Nephron progenitor cell (in vitro differentiated cells): ENCODE measurements around the gene SHISA3.

Experiments
- DNase-seq: peaks from one replicate; pipeline ENCODE4 v3.0.0; 2021
- H3K27ac Mint-ChIP-seq: 2 replicates; pipeline ENCODE4 v1.8.0; 2021; ENCODE audit warnings: mild to moderate bottlenecking, moderate library complexity, mixed read lengths
- H3K27me3 Mint-ChIP-seq: 2 replicates; pipeline ENCODE4 v1.8.0; 2021; ENCODE audit warnings: mild to moderate bottlenecking, low read depth, mixed read lengths; ENCODE audit not compliant: poor library complexity
- H3K36me3 Mint-ChIP-seq: 2 replicates; pipeline ENCODE4 v1.8.0; 2021; ENCODE audit warnings: low read depth, mixed read lengths
- H3K4me1 Mint-ChIP-seq: 2 replicates; pipeline ENCODE4 v1.8.0; 2021; ENCODE audit warnings: mixed read lengths
- H3K4me3 Mint-ChIP-seq: 2 replicates; pipeline ENCODE4 v1.8.0; 2021; ENCODE audit warnings: mild to moderate bottlenecking, moderate library complexity, mixed read lengths
- H3K9me3 Mint-ChIP-seq: 2 replicates; pipeline ENCODE4 v1.8.0; 2021; ENCODE audit warnings: mild to moderate bottlenecking, moderate library complexity, mixed read lengths
- TF ChIP-seq, protein P1 (sequence below): fragments of 200-600 bp; sonication (generic); IDR thresholded peaks from 2 replicates; pipeline ENCODE4 v1.5.0; 2021; ENCODE audit warnings: antibody characterized with exemption

SHISA3 gene

DNA sequence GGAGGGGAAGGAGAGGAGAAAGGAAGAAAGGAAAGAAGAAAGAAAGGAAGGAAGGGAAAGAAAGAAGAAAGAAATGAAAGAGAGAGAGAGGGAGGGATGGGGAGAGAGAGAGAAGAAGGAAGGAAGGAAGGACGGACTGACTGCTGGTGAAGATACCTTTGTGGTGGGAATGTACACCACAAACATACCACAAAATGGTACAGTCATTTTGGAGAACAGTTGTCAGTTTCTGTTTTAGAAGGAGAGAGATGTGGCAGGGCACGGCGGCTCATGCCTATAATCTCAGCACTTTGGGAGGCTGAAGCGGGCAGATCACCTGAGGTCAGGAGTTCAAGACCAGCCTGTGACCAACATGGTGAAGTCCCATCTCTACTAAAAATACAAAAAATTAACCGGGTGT lies 40.0 kb upstream of the SHISA3 start:
- Mint-ChIP-seq H3K9me3 (no peaks in the 10 kb centered on the region), H3K27me3 (peaks cover 13% of the 10 kb centered on the region)
- DNase-seq: no peak

DNA sequence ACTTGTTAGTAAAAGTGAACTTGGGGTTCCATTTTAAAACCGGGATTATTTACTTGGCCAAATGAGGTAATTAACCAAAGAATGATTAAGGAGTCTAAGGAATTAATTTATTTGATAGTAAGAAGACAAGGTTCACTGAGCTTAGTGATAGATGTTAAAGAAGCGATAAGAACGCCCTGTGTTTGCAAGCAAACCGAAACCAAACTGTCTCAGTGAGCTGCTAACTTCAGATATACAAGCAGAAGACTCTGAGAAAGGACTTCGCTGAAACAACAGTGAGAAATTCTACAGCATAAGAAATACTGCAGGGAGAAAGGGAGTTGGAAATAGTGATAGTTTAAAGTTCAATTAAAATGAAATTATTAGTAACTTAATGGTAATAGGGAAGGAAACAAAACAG lies 37.6 kb upstream of the SHISA3 start:
- Mint-ChIP-seq H3K27ac (no peak overlapping the region), H3K4me3 (no peak overlapping the region), H3K4me1 (peaks cover 15% of the 10 kb centered on the region)

More for the DNA sequence above, 40.0 kb upstream of the SHISA3 start:
- H3K4me3 Mint-ChIP-seq: no peak overlapping the region
- TF ChIP-seq, protein P1, sequence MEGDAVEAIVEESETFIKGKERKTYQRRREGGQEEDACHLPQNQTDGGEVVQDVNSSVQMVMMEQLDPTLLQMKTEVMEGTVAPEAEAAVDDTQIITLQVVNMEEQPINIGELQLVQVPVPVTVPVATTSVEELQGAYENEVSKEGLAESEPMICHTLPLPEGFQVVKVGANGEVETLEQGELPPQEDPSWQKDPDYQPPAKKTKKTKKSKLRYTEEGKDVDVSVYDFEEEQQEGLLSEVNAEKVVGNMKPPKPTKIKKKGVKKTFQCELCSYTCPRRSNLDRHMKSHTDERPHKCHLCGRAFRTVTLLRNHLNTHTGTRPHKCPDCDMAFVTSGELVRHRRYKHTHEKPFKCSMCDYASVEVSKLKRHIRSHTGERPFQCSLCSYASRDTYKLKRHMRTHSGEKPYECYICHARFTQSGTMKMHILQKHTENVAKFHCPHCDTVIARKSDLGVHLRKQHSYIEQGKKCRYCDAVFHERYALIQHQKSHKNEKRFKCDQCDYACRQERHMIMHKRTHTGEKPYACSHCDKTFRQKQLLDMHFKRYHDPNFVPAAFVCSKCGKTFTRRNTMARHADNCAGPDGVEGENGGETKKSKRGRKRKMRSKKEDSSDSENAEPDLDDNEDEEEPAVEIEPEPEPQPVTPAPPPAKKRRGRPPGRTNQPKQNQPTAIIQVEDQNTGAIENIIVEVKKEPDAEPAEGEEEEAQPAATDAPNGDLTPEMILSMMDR: no peak
- no peaks in the 10 kb centered on the region for H3K36me3 Mint-ChIP-seq
- H3K27ac Mint-ChIP-seq: no peak overlapping the region
- H3K4me1 Mint-ChIP-seq: peaks cover 20% of the 10 kb centered on the region

DNA sequence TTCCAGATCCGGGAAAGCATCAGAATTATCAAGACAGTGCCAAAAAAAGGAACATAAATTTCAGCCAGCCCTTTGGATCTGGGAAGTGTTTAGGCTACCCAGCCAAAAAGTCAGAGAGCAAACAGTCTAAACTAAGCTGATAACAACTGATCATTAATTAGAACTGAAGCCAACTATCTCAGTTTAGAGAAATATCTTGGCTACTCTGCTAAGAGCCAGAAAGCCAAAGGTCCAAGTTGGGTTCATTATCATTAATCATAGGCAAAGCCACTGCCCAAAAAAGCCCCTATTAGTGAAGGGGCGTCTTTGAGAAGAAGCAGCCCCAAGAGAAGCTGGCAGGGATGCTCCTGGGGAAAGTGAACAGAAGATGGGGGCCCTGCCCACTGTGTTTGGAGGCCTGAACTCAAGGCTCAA lies 37.0 kb upstream of the SHISA3 start:
- DNase-seq: no peak
- Mint-ChIP-seq H3K4me3 (no peak overlapping the region), H3K9me3 (peaks cover 5% of the 10 kb centered on the region), H3K27ac (no peak overlapping the region), H3K36me3 (no peaks in the 10 kb centered on the region), H3K27me3 (peaks cover 20% of the 10 kb centered on the region), H3K4me1 (peaks cover 15% of the 10 kb centered on the region)
- TF ChIP-seq, protein P1: no peak

More for the DNA sequence above, 37.6 kb upstream of the SHISA3 start:
- Mint-ChIP-seq H3K9me3 (peaks cover 5% of the 10 kb centered on the region), H3K36me3 (no peaks in the 10 kb centered on the region), H3K27me3 (peaks cover 20% of the 10 kb centered on the region)
- DNase-seq: no peak
- TF ChIP-seq, protein P1: no peak

DNA sequence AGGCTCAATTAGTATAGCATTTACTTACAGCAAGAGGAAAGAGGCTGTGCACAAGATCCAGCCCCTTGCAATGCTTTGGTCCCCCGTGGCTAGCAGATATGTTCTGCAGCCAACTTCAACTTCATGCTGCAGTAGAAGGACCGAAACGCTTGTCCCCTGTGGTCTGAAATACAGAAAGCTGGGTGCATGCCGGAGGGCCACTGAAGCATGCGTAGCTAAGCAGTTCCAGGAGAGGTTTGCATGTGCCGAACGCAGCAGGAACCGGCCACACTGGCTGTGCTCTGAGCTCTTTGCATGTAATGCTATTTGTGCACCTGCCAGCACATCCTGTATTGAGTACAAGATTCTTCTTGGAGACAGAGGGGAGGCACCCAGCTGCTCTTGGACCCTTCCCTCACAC lies 35.8 kb upstream of the SHISA3 start:
- H3K4me1 Mint-ChIP-seq: peaks cover 15% of the 10 kb centered on the region
- no peaks in the 10 kb centered on the region for H3K36me3 Mint-ChIP-seq
- H3K4me3 Mint-ChIP-seq: no peak overlapping the region
- no peak overlapping the region for H3K27ac Mint-ChIP-seq
- no peak for DNase-seq
- TF ChIP-seq, protein P1: no peak
- peaks cover 15% of the 10 kb centered on the region for H3K27me3 Mint-ChIP-seq
- H3K9me3 Mint-ChIP-seq: peaks cover 5% of the 10 kb centered on the region

DNA sequence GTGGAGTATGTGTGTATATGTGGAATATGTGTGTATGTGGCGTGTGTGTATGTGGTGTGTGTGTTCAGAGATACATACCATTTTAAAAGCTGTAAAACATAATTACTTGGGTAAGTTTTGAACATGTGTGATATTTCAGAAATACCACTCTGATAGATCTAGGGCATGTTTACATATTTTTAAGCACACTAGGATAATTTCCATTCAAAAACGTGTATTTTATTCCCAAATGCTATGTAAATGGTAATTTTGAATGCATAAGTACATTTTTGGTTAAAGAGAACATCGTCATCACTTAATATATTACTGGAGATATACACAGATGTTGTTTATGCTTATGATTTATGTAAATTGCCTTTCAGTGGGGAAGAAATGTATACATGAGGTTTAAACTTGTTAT lies 34.7 kb upstream of the SHISA3 start:
- no peaks in the 10 kb centered on the region for H3K36me3 Mint-ChIP-seq
- H3K27ac Mint-ChIP-seq: no peak overlapping the region
- peaks cover 10% of the 10 kb centered on the region for H3K27me3 Mint-ChIP-seq
- DNase-seq: no peak
- H3K4me3 Mint-ChIP-seq: no peak overlapping the region
- peaks cover 5% of the 10 kb centered on the region for H3K9me3 Mint-ChIP-seq
- peaks cover 15% of the 10 kb centered on the region for H3K4me1 Mint-ChIP-seq
- TF ChIP-seq, protein P1: no peak

DNA sequence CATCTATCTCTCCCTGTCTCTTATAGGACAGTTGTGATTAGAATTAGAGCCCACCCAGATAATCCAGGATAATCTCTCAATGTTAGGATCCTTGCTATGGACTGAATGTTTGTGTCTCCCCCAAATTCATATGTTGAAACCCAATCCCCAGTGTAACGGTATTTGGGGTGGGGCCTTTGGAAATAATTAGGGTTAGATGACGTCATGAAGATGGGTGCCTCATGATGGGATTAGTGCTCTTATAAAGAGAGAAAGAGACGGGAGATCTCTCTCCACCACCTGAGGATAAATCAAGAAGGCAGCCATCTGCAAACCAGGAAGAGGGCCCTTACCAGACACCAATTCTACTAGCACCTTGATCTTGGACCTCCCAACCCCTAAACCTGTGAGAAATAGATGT lies 33.7 kb upstream of the SHISA3 start:
- TF ChIP-seq, protein P1: no peak
- no peak overlapping the region for H3K27ac Mint-ChIP-seq
- no peak for DNase-seq

More for the DNA sequence above, 33.7 kb upstream of the SHISA3 start:
- no peaks in the 10 kb centered on the region for H3K36me3 Mint-ChIP-seq
- peaks cover 10% of the 10 kb centered on the region for H3K27me3 Mint-ChIP-seq
- H3K4me1 Mint-ChIP-seq: peaks cover 11% of the 10 kb centered on the region
- H3K4me3 Mint-ChIP-seq: no peak overlapping the region
- H3K9me3 Mint-ChIP-seq: peaks cover 5% of the 10 kb centered on the region
